Esophagus muscularis mucosa (tissue), 4 donors: ENCODE results near the gene CLASP1. TPM values are rescaled to one million over a fixed set of nuclear protein-coding genes. Genes with fewer than 3 reads are reported as not detected.
"Not testable (repeated sequence)": the region's sequence is repeated elsewhere in the genome, so short reads cannot be mapped to it uniquely, and the experiment has no call there.

Source experiments
- DNase-seq: peaks from one replicate; pipeline ENCODE4 v3.0.0-alpha.2; 2017; ENCODE audit errors: extremely low spot score
- H3K27ac ChIP-seq, 4 donors: fragments of 200-600 bp; sonication (generic); replicated peaks in 1 of 4; 1 replicate in 3 of 4; 2 replicates in 1 of 4; pipeline ENCODE4 v1.5.1; 2016 to 2019; ENCODE audit warnings: mild to moderate bottlenecking in 1 of 4
- H3K27me3 ChIP-seq, 4 donors: fragments of 200-600 bp; sonication (generic); one replicate each; pipeline versions ENCODE4 v1.5.1 to v1.6.0; 2016 to 2019
- H3K36me3 ChIP-seq, 4 donors: fragments of 200-600 bp; sonication (generic); one replicate each; pipeline ENCODE4 v1.5.1; 2016 to 2019
- H3K4me1 ChIP-seq, 4 donors: fragments of 200-600 bp; sonication (generic); one replicate each; pipeline ENCODE4 v1.5.1; 2016 to 2019
- H3K4me3 ChIP-seq, 4 donors: fragments of 200-600 bp; sonication (generic); 1 replicate in 2 of 4; 2 replicates in 2 of 4; pipeline ENCODE4 v1.5.1; 2016 to 2019; ENCODE audit warnings: mild to moderate bottlenecking in 4 of 4, moderate library complexity in 1 of 4
- H3K9me3 ChIP-seq, 4 donors: fragments of 200-600 bp; sonication (generic); 1 replicate in 3 of 4; 2 replicates in 1 of 4; pipeline ENCODE4 v1.5.1; 2016 to 2019
- EP300 ChIP-seq: sonication (generic); formaldehyde crosslinking; IDR thresholded peaks from one replicate; pipeline ENCODE4 v1.6.1; 2017; ENCODE audit warnings: antibody characterized with exemption
- POLR2A ChIP-seq: fragments of 450-650 bp; IDR thresholded peaks from one replicate; pipeline ENCODE4 v1.6.1; 2017; ENCODE audit warnings: antibody characterized with exemption, moderate library complexity, mild to moderate bottlenecking, low read depth
- POLR2AphosphoS5 ChIP-seq, 2 donors: sonication (generic); formaldehyde crosslinking; IDR thresholded peaks; one replicate each; pipeline ENCODE4 v1.6.1; 2017; ENCODE audit warnings: antibody characterized with exemption in 2 of 2
- WGBS: methylation state at CpG from one replicate; pipeline ENCODE4 v1.1.5; 2018; 5-methylcytosine and 5-hydroxymethylcytosine counted together
- intact Hi-C: fragments of 100-400 bp; cut with DNase I; formaldehyde crosslinking; loops from one replicate; pipeline ENCODE4 v1.15.1; 2023
- total RNA-seq, 4 donors: library from RNA; depleted of rRNA; stranded (reverse); fragments of >200 nt; gene quantifications; one replicate each; pipeline versions ENCODE4 v1.1.0 to v1.2.1, GENCODE V29; 2016
- TF ChIP-seq, protein P1 (sequence below), 3 experiments: fragments of 200-600 bp in 2 of 3; fragments of 450-650 bp in 1 of 3; sonication (generic) in 2 of 3; IDR thresholded peaks; one replicate each; pipeline ENCODE4 v1.5.1; 2017 to 2019; ENCODE audit warnings: antibody characterized with exemption in 3 of 3, mild to moderate bottlenecking in 2 of 3, moderate library complexity in 1 of 3

Gene CLASP1
- total RNA-seq, 4 donors from 2014 or later: 62.6 to 78.6 (median 70.5) TPM

DNA sequence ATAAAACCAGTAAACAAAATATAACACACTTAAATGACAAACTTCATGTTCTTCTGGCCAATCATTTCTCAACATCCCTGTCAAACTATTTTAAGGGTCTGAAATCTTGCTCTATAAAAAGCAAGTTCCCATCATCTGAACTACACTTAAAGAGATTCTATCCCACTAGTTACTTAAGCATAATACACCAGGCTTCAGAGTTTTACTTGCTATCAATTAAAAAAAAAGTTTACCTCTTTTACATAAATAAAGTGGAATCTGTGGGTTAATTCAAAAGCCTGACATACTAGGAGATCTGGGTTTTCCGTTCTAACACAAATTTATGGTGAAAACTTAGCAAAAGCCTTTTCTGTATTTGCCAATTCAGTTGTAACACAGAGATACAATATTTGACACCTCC is 1.9 kb downstream of the CLASP1 start:
- no peak for DNase-seq
- intact Hi-C loops: loop anchor here (5.0 kb wide), 1 partner anchor 50 kb away; no protein-coding TSS in a partner anchor
- Histone ChIP-seq H3K4me1 (peaks cover 48 to 72% (median 63%) of the 10 kb centered on the region in 4 donors), H3K27me3 (no peaks in the 10 kb centered on the region), H3K4me3 (peak overlapping the region; percentile 75 to 94 (median 83)), H3K36me3 (peaks cover 0 to under 1% (median 0%) of the 10 kb centered on the region in 4 donors), H3K27ac (peak overlapping the region; percentile 88 to 97 (median 95)), H3K9me3 (no peaks in the 10 kb centered on the region)
- WGBS: 46% methylated on average over 1 of the region's 1 CpG
- TF ChIP-seq POLR2A (no peak), EP300 (no peak), POLR2AphosphoS5 (IDR thresholded peaks at IDR 0.05) (no peak)
- TF ChIP-seq, protein P1, sequence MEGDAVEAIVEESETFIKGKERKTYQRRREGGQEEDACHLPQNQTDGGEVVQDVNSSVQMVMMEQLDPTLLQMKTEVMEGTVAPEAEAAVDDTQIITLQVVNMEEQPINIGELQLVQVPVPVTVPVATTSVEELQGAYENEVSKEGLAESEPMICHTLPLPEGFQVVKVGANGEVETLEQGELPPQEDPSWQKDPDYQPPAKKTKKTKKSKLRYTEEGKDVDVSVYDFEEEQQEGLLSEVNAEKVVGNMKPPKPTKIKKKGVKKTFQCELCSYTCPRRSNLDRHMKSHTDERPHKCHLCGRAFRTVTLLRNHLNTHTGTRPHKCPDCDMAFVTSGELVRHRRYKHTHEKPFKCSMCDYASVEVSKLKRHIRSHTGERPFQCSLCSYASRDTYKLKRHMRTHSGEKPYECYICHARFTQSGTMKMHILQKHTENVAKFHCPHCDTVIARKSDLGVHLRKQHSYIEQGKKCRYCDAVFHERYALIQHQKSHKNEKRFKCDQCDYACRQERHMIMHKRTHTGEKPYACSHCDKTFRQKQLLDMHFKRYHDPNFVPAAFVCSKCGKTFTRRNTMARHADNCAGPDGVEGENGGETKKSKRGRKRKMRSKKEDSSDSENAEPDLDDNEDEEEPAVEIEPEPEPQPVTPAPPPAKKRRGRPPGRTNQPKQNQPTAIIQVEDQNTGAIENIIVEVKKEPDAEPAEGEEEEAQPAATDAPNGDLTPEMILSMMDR (IDR thresholded peaks at IDR 0.05): no peak

DNA sequence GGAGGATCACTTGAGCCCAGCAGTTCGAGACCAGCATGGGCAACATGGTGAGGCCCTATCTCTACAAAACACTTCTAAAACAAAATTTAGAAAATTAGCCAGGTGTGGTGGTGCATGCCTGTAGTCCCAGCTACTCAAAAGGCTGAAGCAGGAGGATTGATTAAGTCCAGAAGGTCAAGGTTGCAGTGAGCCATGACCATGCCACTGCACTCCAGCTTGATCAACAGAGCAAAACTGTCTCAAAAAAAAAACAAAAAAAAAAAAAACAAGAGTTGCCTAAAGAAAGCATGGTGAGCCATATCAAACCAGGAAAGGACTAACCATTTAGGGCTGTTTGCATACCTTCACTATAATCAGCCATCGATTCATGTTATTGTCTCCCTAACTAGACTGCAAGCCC is 4.5 kb downstream of the CLASP1 start:
- 92% methylated on average over 1 of the region's 2 CpGs for WGBS
- peaks cover 39 to 66% (median 54%) of the 10 kb centered on the region in 4 donors for H3K4me1 ChIP-seq

DNA sequence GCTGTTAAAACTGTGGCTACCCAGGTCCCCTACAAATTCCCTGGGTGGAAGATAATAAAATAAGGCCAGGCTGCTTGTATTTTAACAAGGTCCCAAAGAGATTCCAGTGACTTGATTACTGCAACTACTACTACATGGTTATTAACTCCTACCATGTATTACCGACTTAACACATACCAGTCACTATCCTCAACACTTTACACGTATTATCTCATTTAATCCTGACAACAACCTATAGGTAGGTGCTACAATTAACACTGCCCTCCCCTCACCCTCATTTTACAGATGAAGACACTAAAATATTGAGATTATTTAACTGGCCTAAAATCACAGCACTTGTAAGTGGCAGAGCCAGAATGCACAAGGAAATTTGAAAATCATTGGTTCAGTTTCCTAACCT is 5.4 kb downstream of the CLASP1 start:
- H3K4me3 ChIP-seq: no peak overlapping the region
- peaks cover 39 to 66% (median 54%) of the 10 kb centered on the region in 4 donors for H3K4me1 ChIP-seq
- H3K9me3 ChIP-seq: no peaks in the 10 kb centered on the region
- peaks cover 0 to 5% (median 0%) of the 10 kb centered on the region in 4 donors for H3K36me3 ChIP-seq
- no peak for DNase-seq
- H3K27me3 ChIP-seq: no peaks in the 10 kb centered on the region
- intact Hi-C loops: loop anchor here (2.0 kb wide), 1 partner anchor 13 kb away; no protein-coding TSS in a partner anchor
- 100% methylated on average over 2 of the region's 2 CpGs for WGBS
- H3K27ac ChIP-seq: no peak overlapping the region
- TF ChIP-seq, protein P1 (IDR thresholded peaks at IDR 0.05): no peak
- TF ChIP-seq POLR2A (no peak), EP300 (no peak), POLR2AphosphoS5 (IDR thresholded peaks at IDR 0.05) (no peak)

More for the DNA sequence above, 4.5 kb downstream of the CLASP1 start:
- no peak overlapping the region for H3K27ac ChIP-seq
- intact Hi-C loops: loop anchor here (2.0 to 5.0 kb wide), 2 partner anchors 14 to 47 kb away; no protein-coding TSS in a partner anchor
- no peaks in the 10 kb centered on the region for H3K9me3 ChIP-seq
- no peak overlapping the region for H3K4me3 ChIP-seq
- DNase-seq: no peak
- no peak for TF ChIP-seq EP300
- TF ChIP-seq POLR2A: no peak
- no peak for TF ChIP-seq POLR2AphosphoS5 (IDR thresholded peaks at IDR 0.05)
- TF ChIP-seq, protein P1 (IDR thresholded peaks at IDR 0.05): no peak
- H3K27me3 ChIP-seq: no peaks in the 10 kb centered on the region
- no peaks in the 10 kb centered on the region for H3K36me3 ChIP-seq

DNA sequence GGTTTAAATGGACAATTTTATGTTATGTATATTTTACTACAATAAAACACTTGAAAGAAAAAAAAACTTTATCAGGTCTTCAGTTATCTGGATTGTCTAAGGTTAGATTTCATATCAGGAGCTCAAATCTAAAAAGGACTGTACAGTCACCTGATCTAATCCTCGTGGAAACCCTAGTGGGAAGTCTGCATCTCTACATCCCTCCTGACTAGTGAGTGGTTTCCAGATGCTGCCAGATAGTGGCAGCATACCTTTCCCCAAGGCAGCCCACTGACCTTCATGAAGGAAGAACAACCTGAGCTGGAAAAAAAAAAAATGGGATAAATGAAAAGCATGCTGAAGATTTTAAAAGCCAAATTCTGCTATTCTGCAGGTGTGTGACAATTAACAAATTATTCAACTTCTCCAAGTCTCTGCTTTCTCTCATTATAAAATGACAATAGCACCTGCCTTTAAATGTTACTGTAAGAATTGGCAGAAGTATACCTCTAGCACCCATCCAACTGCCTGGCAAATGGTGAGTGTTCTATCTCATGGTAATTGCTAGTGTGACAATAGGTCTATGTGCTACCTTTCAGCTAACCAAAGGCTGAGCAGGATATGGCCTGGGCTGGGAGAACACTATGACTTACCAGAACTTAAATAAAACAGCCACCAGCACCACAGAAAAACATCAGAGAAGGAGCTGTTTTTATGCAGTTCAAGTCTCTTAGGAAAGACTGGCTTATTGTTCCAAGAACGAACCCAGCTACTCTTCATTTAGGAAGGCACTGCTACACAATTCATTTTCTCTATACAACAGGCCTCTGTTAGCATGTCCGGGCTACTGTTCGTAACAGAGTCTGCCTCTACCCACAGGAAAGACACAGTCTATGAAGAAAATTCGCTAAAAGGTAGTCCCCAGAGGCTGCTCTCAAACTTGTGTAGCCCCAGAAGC is 8.6 kb downstream of the CLASP1 start:
- intact Hi-C loops: no loop called here
- 78% methylated on average over 5 of the region's 5 CpGs for WGBS
- no peaks in the 10 kb centered on the region for H3K27me3 ChIP-seq
- peak overlapping the region in 1 of 4 donors; percentile 39 for H3K27ac ChIP-seq
- H3K36me3 ChIP-seq: peaks cover 0 to 5% (median 0%) of the 10 kb centered on the region in 4 donors
- H3K9me3 ChIP-seq: no peaks in the 10 kb centered on the region
- TF ChIP-seq POLR2AphosphoS5 (IDR thresholded peaks at IDR 0.05): no peak
- TF ChIP-seq, protein P1 (IDR thresholded peaks at IDR 0.05): no peak
- no peak for TF ChIP-seq EP300
- no peak for TF ChIP-seq POLR2A
- no peak overlapping the region for H3K4me3 ChIP-seq
- no peak for DNase-seq
- H3K4me1 ChIP-seq: peaks cover 18 to 46% (median 33%) of the 10 kb centered on the region in 4 donors

DNA sequence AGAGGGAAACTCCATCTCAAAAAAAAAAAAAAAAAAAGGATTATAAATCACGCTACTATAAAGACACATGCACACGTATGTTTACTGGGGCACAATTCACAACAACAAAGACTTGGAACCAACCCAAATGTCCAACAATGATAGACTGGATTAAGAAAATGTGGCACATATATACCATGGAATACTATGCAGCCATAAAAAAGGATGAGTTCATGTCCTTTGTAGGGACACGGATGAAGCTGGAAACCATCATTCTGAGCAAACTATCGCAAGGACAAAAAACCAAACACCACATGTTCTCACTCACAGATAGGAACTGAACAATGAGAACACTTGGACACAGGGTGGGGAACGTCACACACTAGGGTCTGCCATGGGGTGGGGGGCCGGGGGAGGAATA is 9.4 kb downstream of the CLASP1 start:
- DNase-seq, H3K36me3 ChIP-seq, H3K27me3 ChIP-seq, H3K4me3 ChIP-seq, intact Hi-C loops, H3K27ac ChIP-seq, H3K9me3 ChIP-seq: not testable (repeated sequence)
- WGBS: 98% methylated on average over 6 of the region's 6 CpGs
- peaks cover 22 to 46% (median 33%) of the 10 kb centered on the region in 4 donors for H3K4me1 ChIP-seq
